IMR-90 (cell line): ENCODE measurements around the gene PTGR1.
A peak's percentile ranks its signal among the peaks of the same experiment; 100 is the strongest.

Experiments
- CEBPB ChIP-seq: IDR thresholded peaks from 2 replicates; pipeline ENCODE4 v1.6.1; 2012; ENCODE audit warnings: low read depth, low read length, improper control_type of control experiment
- CHD1 ChIP-seq: IDR thresholded peaks from 2 replicates; pipeline ENCODE4 v1.6.1; 2012; ENCODE audit warnings: low read depth, low read length, improper control_type of control experiment
- MAFK ChIP-seq: IDR thresholded peaks from 2 replicates; pipeline ENCODE4 v1.6.1; 2012; ENCODE audit warnings: low read depth, low read length, improper control_type of control experiment
- MAZ ChIP-seq: IDR thresholded peaks from 2 replicates; pipeline ENCODE4 v1.6.1; 2012; ENCODE audit warnings: low read depth, mild to moderate bottlenecking, low read length, improper control_type of control experiment, moderate library complexity, borderline replicate concordance
- MXI1 ChIP-seq: IDR thresholded peaks from 2 replicates; pipeline ENCODE4 v1.6.1; 2012; ENCODE audit warnings: low read depth, mild to moderate bottlenecking, low read length, moderate library complexity, borderline replicate concordance
- NFE2L2 ChIP-seq: fragments of 150-350 bp; IDR thresholded peaks from 2 replicates; pipeline ENCODE4 v1.6.1; 2016; ENCODE audit warnings: low read depth, mild to moderate bottlenecking, low read length
- POLR2A ChIP-seq: IDR thresholded peaks from 2 replicates; pipeline ENCODE4 v1.6.1; 2012; ENCODE audit warnings: mild to moderate bottlenecking, low read depth, low read length
- RAD21 ChIP-seq: IDR thresholded peaks from 2 replicates; pipeline ENCODE4 v1.6.1; 2012; ENCODE audit warnings: low read length, improper control_type of control experiment
- RCOR1 ChIP-seq: IDR thresholded peaks from 2 replicates; pipeline ENCODE4 v1.6.1; 2012; ENCODE audit warnings: mild to moderate bottlenecking, low read length, improper control_type of control experiment; ENCODE audit not compliant: insufficient replicate concordance
- RFX5 ChIP-seq: IDR thresholded peaks from 2 replicates; pipeline ENCODE4 v1.8.0; 2012; ENCODE audit warnings: low read depth, mild to moderate bottlenecking, low read length, moderate library complexity
- SMC3 ChIP-seq: fragments of 150-350 bp; IDR thresholded peaks from 2 replicates; pipeline ENCODE4 v1.6.1; 2016; ENCODE audit warnings: low read depth, mild to moderate bottlenecking, antibody characterized with exemption, low read length, moderate library complexity
- TF ChIP-seq, protein P1 (sequence below): conservative IDR thresholded peaks from 2 replicates; pipeline ENCODE4 v1.5.1; 2012; ENCODE audit warnings: mild to moderate bottlenecking, low read depth, low read length, improper control_type of control experiment
- TF ChIP-seq, protein P2 (sequence below): fragments of 150-350 bp; IDR thresholded peaks from 2 replicates; pipeline ENCODE4 v1.6.1; 2016; ENCODE audit warnings: low read depth, mild to moderate bottlenecking, low read length, moderate library complexity, borderline replicate concordance
- TF ChIP-seq, protein P3 (sequence below): fragments of 150-350 bp; IDR thresholded peaks from 2 replicates; pipeline ENCODE4 v1.6.1; 2017; ENCODE audit warnings: mild to moderate bottlenecking, antibody characterized with exemption, low read length, low read depth

DNA sequence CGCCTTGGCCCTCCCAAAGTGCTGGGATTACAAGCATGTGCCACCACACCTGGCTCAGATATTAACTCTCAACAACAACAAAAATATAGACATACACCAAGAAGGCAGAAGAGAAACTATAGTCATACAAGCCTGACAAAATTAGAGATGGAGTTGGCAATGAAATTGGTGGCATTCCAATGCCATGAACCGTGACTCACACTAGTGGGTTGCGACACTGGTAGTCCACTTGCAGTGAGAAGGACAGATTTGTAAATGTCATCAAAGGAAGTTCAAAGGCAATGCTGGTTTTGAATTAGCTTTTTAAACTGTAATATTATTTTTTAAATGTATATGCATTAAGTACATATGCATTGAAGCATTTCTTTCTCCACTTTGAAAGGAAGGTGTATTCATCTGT lies 23.2 kb upstream of the PTGR1 start:
- TF ChIP-seq, protein P1, sequence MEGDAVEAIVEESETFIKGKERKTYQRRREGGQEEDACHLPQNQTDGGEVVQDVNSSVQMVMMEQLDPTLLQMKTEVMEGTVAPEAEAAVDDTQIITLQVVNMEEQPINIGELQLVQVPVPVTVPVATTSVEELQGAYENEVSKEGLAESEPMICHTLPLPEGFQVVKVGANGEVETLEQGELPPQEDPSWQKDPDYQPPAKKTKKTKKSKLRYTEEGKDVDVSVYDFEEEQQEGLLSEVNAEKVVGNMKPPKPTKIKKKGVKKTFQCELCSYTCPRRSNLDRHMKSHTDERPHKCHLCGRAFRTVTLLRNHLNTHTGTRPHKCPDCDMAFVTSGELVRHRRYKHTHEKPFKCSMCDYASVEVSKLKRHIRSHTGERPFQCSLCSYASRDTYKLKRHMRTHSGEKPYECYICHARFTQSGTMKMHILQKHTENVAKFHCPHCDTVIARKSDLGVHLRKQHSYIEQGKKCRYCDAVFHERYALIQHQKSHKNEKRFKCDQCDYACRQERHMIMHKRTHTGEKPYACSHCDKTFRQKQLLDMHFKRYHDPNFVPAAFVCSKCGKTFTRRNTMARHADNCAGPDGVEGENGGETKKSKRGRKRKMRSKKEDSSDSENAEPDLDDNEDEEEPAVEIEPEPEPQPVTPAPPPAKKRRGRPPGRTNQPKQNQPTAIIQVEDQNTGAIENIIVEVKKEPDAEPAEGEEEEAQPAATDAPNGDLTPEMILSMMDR = no peak
- TF ChIP-seq, protein P2, sequence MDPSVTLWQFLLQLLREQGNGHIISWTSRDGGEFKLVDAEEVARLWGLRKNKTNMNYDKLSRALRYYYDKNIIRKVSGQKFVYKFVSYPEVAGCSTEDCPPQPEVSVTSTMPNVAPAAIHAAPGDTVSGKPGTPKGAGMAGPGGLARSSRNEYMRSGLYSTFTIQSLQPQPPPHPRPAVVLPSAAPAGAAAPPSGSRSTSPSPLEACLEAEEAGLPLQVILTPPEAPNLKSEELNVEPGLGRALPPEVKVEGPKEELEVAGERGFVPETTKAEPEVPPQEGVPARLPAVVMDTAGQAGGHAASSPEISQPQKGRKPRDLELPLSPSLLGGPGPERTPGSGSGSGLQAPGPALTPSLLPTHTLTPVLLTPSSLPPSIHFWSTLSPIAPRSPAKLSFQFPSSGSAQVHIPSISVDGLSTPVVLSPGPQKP = no peak
- TF ChIP-seq RFX5 (no peak), POLR2A (no peak), MAFK (no peak), MXI1 (no peak), SMC3 (no peak), CHD1 (no peak), CEBPB (peak; percentile 98), MAZ (no peak), RAD21 (no peak), NFE2L2 (no peak), RCOR1 (no peak)
- TF ChIP-seq, protein P3, sequence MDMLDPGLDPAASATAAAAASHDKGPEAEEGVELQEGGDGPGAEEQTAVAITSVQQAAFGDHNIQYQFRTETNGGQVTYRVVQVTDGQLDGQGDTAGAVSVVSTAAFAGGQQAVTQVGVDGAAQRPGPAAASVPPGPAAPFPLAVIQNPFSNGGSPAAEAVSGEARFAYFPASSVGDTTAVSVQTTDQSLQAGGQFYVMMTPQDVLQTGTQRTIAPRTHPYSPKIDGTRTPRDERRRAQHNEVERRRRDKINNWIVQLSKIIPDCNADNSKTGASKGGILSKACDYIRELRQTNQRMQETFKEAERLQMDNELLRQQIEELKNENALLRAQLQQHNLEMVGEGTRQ = no peak
